ENCODE data around the gene PVRIG. TPM values are rescaled to one million over a fixed set of nuclear protein-coding genes. Genes with fewer than 3 reads are reported as not detected.

PVRIG gene
- total and polyA plus RNA-seq, 4 donors, result 0.41 to 1.6 (median 0.67) TPM

DNA sequence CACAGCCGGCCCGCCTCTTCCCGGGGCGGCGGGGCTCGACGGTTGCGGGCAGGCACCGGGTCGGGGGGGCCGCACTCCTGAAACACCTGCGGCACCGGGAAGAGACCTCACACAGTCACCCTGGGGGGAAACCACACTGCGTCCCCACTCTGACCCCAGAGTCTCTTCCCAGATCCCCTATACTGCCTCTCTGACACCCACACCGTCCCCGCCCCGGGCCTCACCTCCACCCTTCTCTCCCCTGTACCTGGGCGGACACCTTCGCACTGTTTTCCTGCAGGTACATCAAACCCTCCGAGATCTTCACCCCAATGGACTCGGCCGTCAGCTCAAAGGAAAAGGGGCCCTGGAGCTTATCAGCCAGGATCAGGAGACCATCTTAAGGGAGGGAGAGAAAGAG is 47.9 kb upstream of the PVRIG start:
- H3K9ac ChIP-seq (ENCODE audit: insufficient read depth in 1 of 2, low read length in 2 of 2), result no peak overlapping the region
- ATAC-seq (ENCODE audit: insufficient read depth, low FRiP score), result no peak
- H3K4me3 ChIP-seq, result no peak overlapping the region
- no peaks in the 10 kb centered on the region for H3K9me3 ChIP-seq (ENCODE audit: control insufficient read depth in 4 of 4, insufficient read depth in 3 of 4, low read length in 3 of 4)
- H3K27me3 ChIP-seq (ENCODE audit: control insufficient read depth in 3 of 3, insufficient read depth in 3 of 3, low read length in 2 of 3), result peaks cover 0 to 4% (median 0%) of the 10 kb centered on the region in 3 donors
- no peak for DNase-seq
- no peaks in the 10 kb centered on the region for H3K36me3 ChIP-seq (ENCODE audit: control insufficient read depth in 4 of 4, insufficient read depth in 4 of 4, low read length in 4 of 4)
- TF ChIP-seq, protein P1, sequence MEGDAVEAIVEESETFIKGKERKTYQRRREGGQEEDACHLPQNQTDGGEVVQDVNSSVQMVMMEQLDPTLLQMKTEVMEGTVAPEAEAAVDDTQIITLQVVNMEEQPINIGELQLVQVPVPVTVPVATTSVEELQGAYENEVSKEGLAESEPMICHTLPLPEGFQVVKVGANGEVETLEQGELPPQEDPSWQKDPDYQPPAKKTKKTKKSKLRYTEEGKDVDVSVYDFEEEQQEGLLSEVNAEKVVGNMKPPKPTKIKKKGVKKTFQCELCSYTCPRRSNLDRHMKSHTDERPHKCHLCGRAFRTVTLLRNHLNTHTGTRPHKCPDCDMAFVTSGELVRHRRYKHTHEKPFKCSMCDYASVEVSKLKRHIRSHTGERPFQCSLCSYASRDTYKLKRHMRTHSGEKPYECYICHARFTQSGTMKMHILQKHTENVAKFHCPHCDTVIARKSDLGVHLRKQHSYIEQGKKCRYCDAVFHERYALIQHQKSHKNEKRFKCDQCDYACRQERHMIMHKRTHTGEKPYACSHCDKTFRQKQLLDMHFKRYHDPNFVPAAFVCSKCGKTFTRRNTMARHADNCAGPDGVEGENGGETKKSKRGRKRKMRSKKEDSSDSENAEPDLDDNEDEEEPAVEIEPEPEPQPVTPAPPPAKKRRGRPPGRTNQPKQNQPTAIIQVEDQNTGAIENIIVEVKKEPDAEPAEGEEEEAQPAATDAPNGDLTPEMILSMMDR (IDR thresholded peaks at IDR 0.05; ENCODE audit: control extremely low read depth, extremely low read depth), result no peak
- no peak overlapping the region for H3K27ac ChIP-seq (ENCODE audit: low read depth in 1 of 2, low read length in 1 of 2)
- H3K4me1 ChIP-seq (ENCODE audit: control insufficient read depth in 5 of 5, insufficient read depth in 5 of 5, low read length in 5 of 5), result peaks cover 0 to 25% (median 3%) of the 10 kb centered on the region in 5 donors
- 31 to 35% methylated on average over 18 to 22 of the region's 22 CpGs for WGBS, 2 donors

DNA sequence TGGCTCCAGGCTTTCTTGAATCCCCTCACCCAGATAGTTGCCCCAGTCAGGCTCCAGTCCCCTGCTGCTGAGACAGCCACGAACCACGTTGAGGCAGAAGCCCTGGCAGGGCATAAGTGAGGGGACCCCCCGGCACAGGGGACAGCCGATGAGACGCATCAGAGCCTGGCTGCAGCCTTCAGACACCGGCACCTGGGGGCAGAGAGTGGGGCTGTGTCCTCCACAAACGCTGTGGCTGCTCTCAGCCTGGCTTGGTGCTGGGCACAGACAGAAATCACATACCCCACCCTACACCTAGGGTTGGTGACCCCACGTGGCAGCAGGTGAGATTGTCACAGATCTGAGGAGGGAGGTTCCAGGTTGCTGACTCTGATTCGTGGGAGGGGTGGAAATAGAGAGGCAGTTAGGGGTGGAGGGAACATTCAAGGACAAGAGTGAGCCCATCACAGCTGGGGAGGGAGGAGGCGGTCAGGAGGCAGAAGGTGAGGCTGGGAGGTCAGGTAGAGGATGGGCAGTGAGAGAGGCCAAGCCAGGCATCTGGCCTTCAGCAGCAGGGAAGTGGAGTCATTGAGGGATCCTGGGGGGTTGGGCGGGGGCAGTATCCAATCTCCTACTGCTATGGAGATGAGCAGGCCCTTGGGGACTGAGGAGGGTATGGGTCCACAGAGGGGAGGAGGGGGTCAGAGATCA is 45.8 kb upstream of the PVRIG start:
- DNase-seq, result no peak
- Histone ChIP-seq H3K27ac (ENCODE audit: low read depth in 1 of 2, low read length in 1 of 2) (no peak overlapping the region), H3K9ac (ENCODE audit: insufficient read depth in 1 of 2, low read length in 2 of 2) (no peak overlapping the region), H3K9me3 (ENCODE audit: control insufficient read depth in 4 of 4, insufficient read depth in 3 of 4, low read length in 3 of 4) (no peaks in the 10 kb centered on the region), H3K4me1 (ENCODE audit: control insufficient read depth in 5 of 5, insufficient read depth in 5 of 5, low read length in 5 of 5) (peaks cover 0 to 7% (median 0%) of the 10 kb centered on the region in 5 donors), H3K36me3 (ENCODE audit: control insufficient read depth in 4 of 4, insufficient read depth in 4 of 4, low read length in 4 of 4) (no peaks in the 10 kb centered on the region), H3K4me3 (no peak overlapping the region), H3K27me3 (ENCODE audit: control insufficient read depth in 3 of 3, insufficient read depth in 3 of 3, low read length in 2 of 3) (no peaks in the 10 kb centered on the region)
- ATAC-seq (ENCODE audit: insufficient read depth, low FRiP score), result no peak
- WGBS, 2 donors, result 90 to 93% methylated on average over 11 of the region's 11 CpGs
- TF ChIP-seq, protein P1 (IDR thresholded peaks at IDR 0.05; ENCODE audit: control extremely low read depth, extremely low read depth), result no peak

DNA sequence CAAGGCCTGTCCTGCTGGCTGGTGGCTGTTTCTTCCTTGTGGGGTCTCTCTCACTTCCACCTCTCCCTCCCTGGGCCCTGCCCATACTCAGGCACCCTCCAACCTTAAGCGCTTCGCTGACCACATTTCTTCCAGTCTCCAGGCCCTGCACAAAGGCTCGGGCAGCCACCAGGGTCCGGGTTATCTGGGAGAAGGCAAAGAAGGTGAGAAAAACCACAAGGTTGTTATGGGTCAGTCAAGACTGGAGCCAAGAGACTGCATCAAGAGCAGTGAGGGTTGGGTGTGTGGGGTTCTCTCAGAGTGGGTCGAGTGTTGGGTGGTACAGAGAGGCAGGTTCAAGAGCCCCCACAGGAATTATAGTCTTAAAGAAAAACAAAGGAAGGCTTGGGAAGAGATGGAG is 45.2 kb upstream of the PVRIG start:
- no peak overlapping the region for H3K9ac ChIP-seq (ENCODE audit: insufficient read depth in 1 of 2, low read length in 2 of 2)
- no peak overlapping the region for H3K27ac ChIP-seq (ENCODE audit: low read depth in 1 of 2, low read length in 1 of 2)
- H3K36me3 ChIP-seq (ENCODE audit: control insufficient read depth in 4 of 4, insufficient read depth in 4 of 4, low read length in 4 of 4), result no peaks in the 10 kb centered on the region
- ATAC-seq (ENCODE audit: insufficient read depth, low FRiP score) (no peak), DNase-seq (no peak)
- peaks cover 0 to 7% (median 0%) of the 10 kb centered on the region in 5 donors for H3K4me1 ChIP-seq (ENCODE audit: control insufficient read depth in 5 of 5, insufficient read depth in 5 of 5, low read length in 5 of 5)
- TF ChIP-seq, protein P1 (IDR thresholded peaks at IDR 0.05; ENCODE audit: control extremely low read depth, extremely low read depth), result no peak
- H3K27me3 ChIP-seq (ENCODE audit: control insufficient read depth in 3 of 3, insufficient read depth in 3 of 3, low read length in 2 of 3), result no peaks in the 10 kb centered on the region
- H3K9me3 ChIP-seq (ENCODE audit: control insufficient read depth in 4 of 4, insufficient read depth in 3 of 4, low read length in 3 of 4), result no peaks in the 10 kb centered on the region
- WGBS, 2 donors, result 91 to 93% methylated on average over 5 of the region's 5 CpGs
- no peak overlapping the region for H3K4me3 ChIP-seq
